ENCODE results near the gene VARS2.

VARS2 gene

DNA sequence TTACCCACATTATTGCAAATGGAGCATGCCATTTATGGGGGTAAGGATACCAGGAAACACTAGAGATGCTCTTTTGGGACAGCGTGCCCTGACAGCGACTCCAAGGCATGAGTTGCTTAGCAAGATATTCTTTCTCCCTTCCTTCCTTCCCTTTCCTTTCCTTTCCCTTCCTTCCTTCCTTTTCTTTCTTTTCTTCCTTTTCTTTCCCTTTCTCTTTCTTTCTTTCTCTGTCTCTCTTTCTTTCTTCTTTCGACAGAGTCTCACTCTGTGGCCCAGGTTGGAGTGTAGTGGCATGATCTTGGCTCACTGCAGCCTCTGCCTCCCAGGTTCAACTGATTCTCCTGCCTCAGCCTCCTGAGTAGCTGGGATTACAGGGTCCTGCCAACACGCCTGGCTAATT, 30.0 kb downstream of the VARS2 start:
- H3K4me3 ChIP-seq (ENCODE audit: low read depth, low read length) = no peak overlapping the region
- no peak overlapping the region for H3K27ac ChIP-seq
- TF ChIP-seq, protein P1, sequence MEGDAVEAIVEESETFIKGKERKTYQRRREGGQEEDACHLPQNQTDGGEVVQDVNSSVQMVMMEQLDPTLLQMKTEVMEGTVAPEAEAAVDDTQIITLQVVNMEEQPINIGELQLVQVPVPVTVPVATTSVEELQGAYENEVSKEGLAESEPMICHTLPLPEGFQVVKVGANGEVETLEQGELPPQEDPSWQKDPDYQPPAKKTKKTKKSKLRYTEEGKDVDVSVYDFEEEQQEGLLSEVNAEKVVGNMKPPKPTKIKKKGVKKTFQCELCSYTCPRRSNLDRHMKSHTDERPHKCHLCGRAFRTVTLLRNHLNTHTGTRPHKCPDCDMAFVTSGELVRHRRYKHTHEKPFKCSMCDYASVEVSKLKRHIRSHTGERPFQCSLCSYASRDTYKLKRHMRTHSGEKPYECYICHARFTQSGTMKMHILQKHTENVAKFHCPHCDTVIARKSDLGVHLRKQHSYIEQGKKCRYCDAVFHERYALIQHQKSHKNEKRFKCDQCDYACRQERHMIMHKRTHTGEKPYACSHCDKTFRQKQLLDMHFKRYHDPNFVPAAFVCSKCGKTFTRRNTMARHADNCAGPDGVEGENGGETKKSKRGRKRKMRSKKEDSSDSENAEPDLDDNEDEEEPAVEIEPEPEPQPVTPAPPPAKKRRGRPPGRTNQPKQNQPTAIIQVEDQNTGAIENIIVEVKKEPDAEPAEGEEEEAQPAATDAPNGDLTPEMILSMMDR (IDR thresholded peaks at IDR 0.05; ENCODE audit: low read depth, low read length) = no peak
- no peaks in the 10 kb centered on the region for H3K36me3 ChIP-seq
- peaks cover 10% of the 10 kb centered on the region for H3K9me3 ChIP-seq (ENCODE audit: severe bottlenecking)
- no peak for DNase-seq
- H3K27me3 ChIP-seq (ENCODE audit: insufficient read depth, low read depth, severe bottlenecking) = peaks cover 59% of the 10 kb centered on the region

- peaks cover 10% of the 10 kb centered on the region for H3K9me3 ChIP-seq (ENCODE audit: severe bottlenecking)
- H3K36me3 ChIP-seq = no peaks in the 10 kb centered on the region
- no peak overlapping the region for H3K27ac ChIP-seq
- peaks cover 59% of the 10 kb centered on the region for H3K27me3 ChIP-seq (ENCODE audit: insufficient read depth, low read depth, severe bottlenecking)
- TF ChIP-seq, protein P1 (IDR thresholded peaks at IDR 0.05; ENCODE audit: low read depth, low read length) = no peak
- no peak overlapping the region for H3K4me3 ChIP-seq (ENCODE audit: low read depth, low read length)
- no peak for DNase-seq
These were observed 31.2 kb downstream of the VARS2 start for GRCh38 chr6:30945281-30945680.

- no peak overlapping the region for H3K27ac ChIP-seq
- no peaks in the 10 kb centered on the region for H3K36me3 ChIP-seq
- no peak overlapping the region for H3K4me3 ChIP-seq (ENCODE audit: low read depth, low read length)
- H3K9me3 ChIP-seq (ENCODE audit: severe bottlenecking) = peaks cover 18% of the 10 kb centered on the region
- peaks cover 64% of the 10 kb centered on the region for H3K27me3 ChIP-seq (ENCODE audit: insufficient read depth, low read depth, severe bottlenecking)
- DNase-seq = no peak
- TF ChIP-seq, protein P1 (IDR thresholded peaks at IDR 0.05; ENCODE audit: low read depth, low read length) = no peak
These were observed 33.2 kb downstream of the VARS2 start for GRCh38 chr6:30947231-30947630.

- H3K27ac ChIP-seq = no peak overlapping the region
- no peaks in the 10 kb centered on the region for H3K36me3 ChIP-seq
- H3K9me3 ChIP-seq (ENCODE audit: severe bottlenecking) = peaks cover 23% of the 10 kb centered on the region
- H3K27me3 ChIP-seq (ENCODE audit: insufficient read depth, low read depth, severe bottlenecking) = peaks cover 72% of the 10 kb centered on the region
- no peak for DNase-seq
- no peak overlapping the region for H3K4me3 ChIP-seq (ENCODE audit: low read depth, low read length)
- TF ChIP-seq, protein P1 (IDR thresholded peaks at IDR 0.05; ENCODE audit: low read depth, low read length) = no peak
These were observed 34.8 kb downstream of the VARS2 start for GRCh38 chr6:30948811-30949210.

- peaks cover 79% of the 10 kb centered on the region for H3K27me3 ChIP-seq (ENCODE audit: insufficient read depth, low read depth, severe bottlenecking)
- TF ChIP-seq, protein P1 (IDR thresholded peaks at IDR 0.05; ENCODE audit: low read depth, low read length) = no peak
- H3K27ac ChIP-seq = no peak overlapping the region
- no peak overlapping the region for H3K4me3 ChIP-seq (ENCODE audit: low read depth, low read length)
- H3K9me3 ChIP-seq (ENCODE audit: severe bottlenecking) = peaks cover 23% of the 10 kb centered on the region
- no peak for DNase-seq
- no peaks in the 10 kb centered on the region for H3K36me3 ChIP-seq
These were observed 38.0 kb downstream of the VARS2 start for GRCh38 chr6:30951907-30952469.

Measured in WERI-Rb-1 (cell line).